Measurements from ENCODE around the gene NUP85.

NUP85 gene

GRCh38 chr17:75207760-75208159 is 2.3 kb downstream of the NUP85 start:
- no peaks in the 10 kb centered on the region for H3K9me3 ChIP-seq (ENCODE audit: control insufficient read depth, insufficient read depth, low read length)
- no peak overlapping the region for H3K4me3 ChIP-seq (ENCODE audit: low read depth, low read length)
- H3K27me3 ChIP-seq (ENCODE audit: control insufficient read depth, insufficient read depth, low read length), result no peaks in the 10 kb centered on the region
- H3K9ac ChIP-seq (ENCODE audit: low read depth, low read length), result no peak overlapping the region
- no peaks in the 10 kb centered on the region for H3K4me1 ChIP-seq (ENCODE audit: control insufficient read depth, insufficient read depth, low read length)
- H3K36me3 ChIP-seq (ENCODE audit: control insufficient read depth, insufficient read depth, low read length), result peaks cover 4% of the 10 kb centered on the region

GRCh38 chr17:75208161-75208560 is 2.7 kb downstream of the NUP85 start:
- no peak overlapping the region for H3K4me3 ChIP-seq (ENCODE audit: low read depth, low read length)
- no peak overlapping the region for H3K9ac ChIP-seq (ENCODE audit: low read depth, low read length)
- no peaks in the 10 kb centered on the region for H3K27me3 ChIP-seq (ENCODE audit: control insufficient read depth, insufficient read depth, low read length)
- peaks cover 8% of the 10 kb centered on the region for H3K36me3 ChIP-seq (ENCODE audit: control insufficient read depth, insufficient read depth, low read length)
- no peaks in the 10 kb centered on the region for H3K4me1 ChIP-seq (ENCODE audit: control insufficient read depth, insufficient read depth, low read length)
- no peaks in the 10 kb centered on the region for H3K9me3 ChIP-seq (ENCODE audit: control insufficient read depth, insufficient read depth, low read length)

GRCh38 chr17:75209061-75209460 is 3.6 kb downstream of the NUP85 start:
- peaks cover 14% of the 10 kb centered on the region for H3K36me3 ChIP-seq (ENCODE audit: control insufficient read depth, insufficient read depth, low read length)
- H3K4me3 ChIP-seq (ENCODE audit: low read depth, low read length), result no peak overlapping the region
- H3K9me3 ChIP-seq (ENCODE audit: control insufficient read depth, insufficient read depth, low read length), result no peaks in the 10 kb centered on the region
- no peak overlapping the region for H3K9ac ChIP-seq (ENCODE audit: low read depth, low read length)
- H3K4me1 ChIP-seq (ENCODE audit: control insufficient read depth, insufficient read depth, low read length), result no peaks in the 10 kb centered on the region
- H3K27me3 ChIP-seq (ENCODE audit: control insufficient read depth, insufficient read depth, low read length), result no peaks in the 10 kb centered on the region

GRCh38 chr17:75218131-75218530 is 12.7 kb downstream of the NUP85 start:
- no peak overlapping the region for H3K4me3 ChIP-seq (ENCODE audit: low read depth, low read length)
- peaks cover 40% of the 10 kb centered on the region for H3K36me3 ChIP-seq (ENCODE audit: control insufficient read depth, insufficient read depth, low read length)
- no peaks in the 10 kb centered on the region for H3K4me1 ChIP-seq (ENCODE audit: control insufficient read depth, insufficient read depth, low read length)
- H3K27me3 ChIP-seq (ENCODE audit: control insufficient read depth, insufficient read depth, low read length), result no peaks in the 10 kb centered on the region
- no peak overlapping the region for H3K9ac ChIP-seq (ENCODE audit: low read depth, low read length)
- no peaks in the 10 kb centered on the region for H3K9me3 ChIP-seq (ENCODE audit: control insufficient read depth, insufficient read depth, low read length)

GRCh38 chr17:75219815-75220214 is 14.3 kb downstream of the NUP85 start:
- H3K9ac ChIP-seq (ENCODE audit: low read depth, low read length), result no peak overlapping the region
- H3K27me3 ChIP-seq (ENCODE audit: control insufficient read depth, insufficient read depth, low read length), result no peaks in the 10 kb centered on the region
- peaks cover 31% of the 10 kb centered on the region for H3K36me3 ChIP-seq (ENCODE audit: control insufficient read depth, insufficient read depth, low read length)
- no peak overlapping the region for H3K4me3 ChIP-seq (ENCODE audit: low read depth, low read length)
- H3K4me1 ChIP-seq (ENCODE audit: control insufficient read depth, insufficient read depth, low read length), result no peaks in the 10 kb centered on the region
- no peaks in the 10 kb centered on the region for H3K9me3 ChIP-seq (ENCODE audit: control insufficient read depth, insufficient read depth, low read length)

GRCh38 chr17:75225016-75225415 is 19.5 kb downstream of the NUP85 start:
- H3K9ac ChIP-seq (ENCODE audit: low read depth, low read length), result no peak overlapping the region
- no peaks in the 10 kb centered on the region for H3K4me1 ChIP-seq (ENCODE audit: control insufficient read depth, insufficient read depth, low read length)
- no peaks in the 10 kb centered on the region for H3K27me3 ChIP-seq (ENCODE audit: control insufficient read depth, insufficient read depth, low read length)
- H3K4me3 ChIP-seq (ENCODE audit: low read depth, low read length), result no peak overlapping the region
- peaks cover 52% of the 10 kb centered on the region for H3K36me3 ChIP-seq (ENCODE audit: control insufficient read depth, insufficient read depth, low read length)
- no peaks in the 10 kb centered on the region for H3K9me3 ChIP-seq (ENCODE audit: control insufficient read depth, insufficient read depth, low read length)

GRCh38 chr17:75227729-75228128 is 22.2 kb downstream of the NUP85 start:
- H3K27me3 ChIP-seq (ENCODE audit: control insufficient read depth, insufficient read depth, low read length), result no peaks in the 10 kb centered on the region
- H3K36me3 ChIP-seq (ENCODE audit: control insufficient read depth, insufficient read depth, low read length), result peaks cover 66% of the 10 kb centered on the region
- H3K9me3 ChIP-seq (ENCODE audit: control insufficient read depth, insufficient read depth, low read length), result no peaks in the 10 kb centered on the region
- no peak overlapping the region for H3K4me3 ChIP-seq (ENCODE audit: low read depth, low read length)
- H3K9ac ChIP-seq (ENCODE audit: low read depth, low read length), result no peak overlapping the region
- H3K4me1 ChIP-seq (ENCODE audit: control insufficient read depth, insufficient read depth, low read length), result no peaks in the 10 kb centered on the region

GRCh38 chr17:75228305-75228704 is 22.8 kb downstream of the NUP85 start:
- H3K36me3 ChIP-seq (ENCODE audit: control insufficient read depth, insufficient read depth, low read length), result peaks cover 70% of the 10 kb centered on the region
- H3K9me3 ChIP-seq (ENCODE audit: control insufficient read depth, insufficient read depth, low read length), result no peaks in the 10 kb centered on the region
- H3K9ac ChIP-seq (ENCODE audit: low read depth, low read length), result no peak overlapping the region
- no peak overlapping the region for H3K4me3 ChIP-seq (ENCODE audit: low read depth, low read length)
- H3K4me1 ChIP-seq (ENCODE audit: control insufficient read depth, insufficient read depth, low read length), result no peaks in the 10 kb centered on the region
- no peaks in the 10 kb centered on the region for H3K27me3 ChIP-seq (ENCODE audit: control insufficient read depth, insufficient read depth, low read length)

- no peaks in the 10 kb centered on the region for H3K4me1 ChIP-seq (ENCODE audit: control insufficient read depth, insufficient read depth, low read length)
- H3K36me3 ChIP-seq (ENCODE audit: control insufficient read depth, insufficient read depth, low read length), result peaks cover 70% of the 10 kb centered on the region
- H3K27me3 ChIP-seq (ENCODE audit: control insufficient read depth, insufficient read depth, low read length), result no peaks in the 10 kb centered on the region
- H3K9ac ChIP-seq (ENCODE audit: low read depth, low read length), result no peak overlapping the region
- H3K9me3 ChIP-seq (ENCODE audit: control insufficient read depth, insufficient read depth, low read length), result no peaks in the 10 kb centered on the region
- no peak overlapping the region for H3K4me3 ChIP-seq (ENCODE audit: low read depth, low read length)
Measured at GRCh38 chr17:75228847-75229246, 23.4 kb downstream of the NUP85 start.

- Histone ChIP-seq H3K4me1 (ENCODE audit: control insufficient read depth, insufficient read depth, low read length) (no peaks in the 10 kb centered on the region), H3K9ac (ENCODE audit: low read depth, low read length) (no peak overlapping the region), H3K9me3 (ENCODE audit: control insufficient read depth, insufficient read depth, low read length) (no peaks in the 10 kb centered on the region), H3K4me3 (ENCODE audit: low read depth, low read length) (no peak overlapping the region), H3K36me3 (ENCODE audit: control insufficient read depth, insufficient read depth, low read length) (peaks cover 60% of the 10 kb centered on the region), H3K27me3 (ENCODE audit: control insufficient read depth, insufficient read depth, low read length) (no peaks in the 10 kb centered on the region)
Measured at GRCh38 chr17:75231071-75231470, 25.6 kb downstream of the NUP85 start.

GRCh38 chr17:75231741-75232464 is 26.4 kb downstream of the NUP85 start:
- Histone ChIP-seq H3K9ac (ENCODE audit: low read depth, low read length) (no peak overlapping the region), H3K4me3 (ENCODE audit: low read depth, low read length) (no peak overlapping the region), H3K4me1 (ENCODE audit: control insufficient read depth, insufficient read depth, low read length) (no peaks in the 10 kb centered on the region), H3K9me3 (ENCODE audit: control insufficient read depth, insufficient read depth, low read length) (no peaks in the 10 kb centered on the region), H3K27me3 (ENCODE audit: control insufficient read depth, insufficient read depth, low read length) (no peaks in the 10 kb centered on the region), H3K36me3 (ENCODE audit: control insufficient read depth, insufficient read depth, low read length) (peaks cover 55% of the 10 kb centered on the region)

GRCh38 chr17:75232786-75233185 is 27.3 kb downstream of the NUP85 start:
- no peaks in the 10 kb centered on the region for H3K9me3 ChIP-seq (ENCODE audit: control insufficient read depth, insufficient read depth, low read length)
- no peaks in the 10 kb centered on the region for H3K27me3 ChIP-seq (ENCODE audit: control insufficient read depth, insufficient read depth, low read length)
- no peak overlapping the region for H3K9ac ChIP-seq (ENCODE audit: low read depth, low read length)
- peaks cover 62% of the 10 kb centered on the region for H3K36me3 ChIP-seq (ENCODE audit: control insufficient read depth, insufficient read depth, low read length)
- no peaks in the 10 kb centered on the region for H3K4me1 ChIP-seq (ENCODE audit: control insufficient read depth, insufficient read depth, low read length)
- no peak overlapping the region for H3K4me3 ChIP-seq (ENCODE audit: low read depth, low read length)
